HepG2 (cell line): ENCODE measurements around the gene SLC6A12.

ENCODE experiments used
- BORCS8-MEF2B ChIP-seq: sonication (generic); formaldehyde crosslinking; IDR thresholded peaks from 2 replicates; pipeline ENCODE4 v1.8.0; 2022; ENCODE audit warnings: mild to moderate bottlenecking, missing genetic modification reagents
- CHD2 ChIP-seq: IDR thresholded peaks from 2 replicates; pipeline ENCODE4 v1.6.1; 2011; ENCODE audit warnings: low read depth, low read length, improper control_type of control experiment
- CTCF ChIP-seq: sonication (generic); formaldehyde crosslinking; IDR thresholded peaks from 2 replicates; pipeline ENCODE4 v1.5.0; 2020; ENCODE audit warnings: mild to moderate bottlenecking, missing genetic modification reagents, moderate library complexity
- FOSL1 ChIP-seq: sonication (generic); formaldehyde crosslinking; IDR thresholded peaks from 2 replicates; pipeline ENCODE4 v1.9.0; 2021; ENCODE audit warnings: missing genetic modification reagents, borderline replicate concordance
- FOXK2 ChIP-seq: fragments of 450-650 bp; IDR thresholded peaks from 2 replicates; pipeline ENCODE4 v1.6.1; 2016
- MXI1 ChIP-seq: IDR thresholded peaks from 3 replicates; pipeline ENCODE4 v1.6.1; 2012; ENCODE audit warnings: low read depth, low read length, inconsistent platforms, borderline replicate concordance
- PHB2 ChIP-seq: fragments of 450-650 bp; IDR thresholded peaks from 2 replicates; pipeline ENCODE4 v1.6.1; 2018; ENCODE audit not compliant: partially characterized antibody
- POLR2A ChIP-seq, 2 experiments: IDR thresholded peaks; 2 replicates each; pipeline ENCODE4 v1.6.1; 2011; ENCODE audit warnings: low read depth in 2 of 2, low read length in 2 of 2, mild to moderate bottlenecking in 1 of 2, moderate library complexity in 1 of 2; ENCODE audit not compliant: insufficient read depth in 1 of 2
- POLR2AphosphoS5 ChIP-seq: IDR thresholded peaks from 2 replicates; pipeline ENCODE4 v1.6.1; 2012; ENCODE audit warnings: low read depth, low read length
- RCOR2 ChIP-seq: IDR thresholded peaks from 2 replicates; pipeline ENCODE4 v1.6.1; 2016; ENCODE audit warnings: missing biosample characterization, missing genetic modification reagents
- TBP ChIP-seq: sonication (generic); formaldehyde crosslinking; IDR thresholded peaks from 2 replicates; pipeline ENCODE4 v1.5.0; 2020; ENCODE audit warnings: missing genetic modification reagents
- ZNF563 ChIP-seq: sonication (generic); formaldehyde crosslinking; IDR thresholded peaks from 2 replicates; pipeline ENCODE4 v1.8.0; 2022; ENCODE audit warnings: mild to moderate bottlenecking, moderate library complexity, missing genetic modification reagents
- ZNF574 ChIP-seq: sonication (generic); formaldehyde crosslinking; IDR thresholded peaks from 2 replicates; pipeline ENCODE4 v1.4.0; 2020; ENCODE audit warnings: missing genetic modification reagents
- ZNF792 ChIP-seq: IDR thresholded peaks from 2 replicates; pipeline ENCODE4 v1.6.1; 2016

- TF ChIP-seq POLR2AphosphoS5 (no peak), RCOR2 (no peak), POLR2A (IDR thresholded peaks at IDR 0.05; ENCODE audit: insufficient read depth in 1 of 2, low read depth in 2 of 2, low read length in 2 of 2) (no peak), FOXK2 (no peak), ZNF563 (CRISPR knock-in tag) (no peak), FOSL1 (CRISPR knock-in tag) (no peak), PHB2 (no peak), BORCS8-MEF2B (CRISPR knock-in tag) (no peak), MXI1 (no peak), CTCF (CRISPR knock-in tag) (no peak), ZNF792 (CRISPR knock-in tag) (no peak), ZNF574 (CRISPR knock-in tag) (no peak), CHD2 (no peak), TBP (no peak)
Observed at GRCh38 chr12:195156-195555, 18.8 kb downstream of the SLC6A12 start.
